Measurements from ENCODE around the gene ITGB2.

DNA sequence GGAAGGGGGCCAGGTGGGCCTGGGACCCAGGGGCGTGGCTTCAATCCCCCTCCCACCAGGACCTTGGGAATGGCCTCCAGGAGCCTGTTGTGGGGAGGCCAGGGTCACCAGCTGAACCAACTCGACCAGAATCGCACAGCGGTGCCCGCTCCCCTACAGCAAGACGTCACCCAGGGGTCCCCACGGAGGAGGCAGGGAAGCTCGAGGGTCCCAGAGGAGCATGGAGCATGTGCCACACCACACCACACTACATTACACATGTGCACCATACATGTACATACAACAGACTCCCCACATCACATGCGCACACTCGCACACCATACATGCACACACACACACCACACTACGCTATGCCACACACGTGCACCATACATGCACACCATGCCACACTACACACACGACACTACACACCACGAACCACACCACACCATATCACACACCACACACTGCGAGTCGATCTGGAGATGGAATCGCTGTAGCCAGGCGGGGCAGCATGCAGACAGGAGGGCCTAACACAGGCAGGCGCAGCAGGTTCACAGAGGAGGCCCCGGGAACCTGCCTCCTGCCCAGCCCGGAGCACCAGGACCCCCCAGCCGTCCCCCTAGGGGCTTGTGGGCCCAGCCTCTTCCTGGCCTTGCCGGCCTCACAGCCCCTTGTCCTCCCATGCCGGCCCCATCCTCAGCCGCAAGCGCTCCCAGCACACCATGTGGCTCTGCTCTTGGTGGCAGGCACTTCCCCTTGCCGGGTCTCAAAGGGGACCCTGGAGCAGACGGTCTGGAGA lies 596 bp downstream of the ITGB2 start:
- TF ChIP-seq, protein P1, sequence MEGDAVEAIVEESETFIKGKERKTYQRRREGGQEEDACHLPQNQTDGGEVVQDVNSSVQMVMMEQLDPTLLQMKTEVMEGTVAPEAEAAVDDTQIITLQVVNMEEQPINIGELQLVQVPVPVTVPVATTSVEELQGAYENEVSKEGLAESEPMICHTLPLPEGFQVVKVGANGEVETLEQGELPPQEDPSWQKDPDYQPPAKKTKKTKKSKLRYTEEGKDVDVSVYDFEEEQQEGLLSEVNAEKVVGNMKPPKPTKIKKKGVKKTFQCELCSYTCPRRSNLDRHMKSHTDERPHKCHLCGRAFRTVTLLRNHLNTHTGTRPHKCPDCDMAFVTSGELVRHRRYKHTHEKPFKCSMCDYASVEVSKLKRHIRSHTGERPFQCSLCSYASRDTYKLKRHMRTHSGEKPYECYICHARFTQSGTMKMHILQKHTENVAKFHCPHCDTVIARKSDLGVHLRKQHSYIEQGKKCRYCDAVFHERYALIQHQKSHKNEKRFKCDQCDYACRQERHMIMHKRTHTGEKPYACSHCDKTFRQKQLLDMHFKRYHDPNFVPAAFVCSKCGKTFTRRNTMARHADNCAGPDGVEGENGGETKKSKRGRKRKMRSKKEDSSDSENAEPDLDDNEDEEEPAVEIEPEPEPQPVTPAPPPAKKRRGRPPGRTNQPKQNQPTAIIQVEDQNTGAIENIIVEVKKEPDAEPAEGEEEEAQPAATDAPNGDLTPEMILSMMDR (IDR thresholded peaks at IDR 0.05; ENCODE audit: low read length): no peak
- no peak for TF ChIP-seq EZH2 (IDR thresholded peaks at IDR 0.05; ENCODE audit: borderline replicate concordance, low read length)

Measured in OCI-LY1 (cell line).